ENCODE measurements around the gene RFX2. TPM values are rescaled to one million over a fixed set of nuclear protein-coding genes. Genes with fewer than 3 reads are reported as not detected.

The RFX2 gene
- total RNA-seq, 2 donors from 2014 or later = 12.7 to 16.1 TPM

DNA sequence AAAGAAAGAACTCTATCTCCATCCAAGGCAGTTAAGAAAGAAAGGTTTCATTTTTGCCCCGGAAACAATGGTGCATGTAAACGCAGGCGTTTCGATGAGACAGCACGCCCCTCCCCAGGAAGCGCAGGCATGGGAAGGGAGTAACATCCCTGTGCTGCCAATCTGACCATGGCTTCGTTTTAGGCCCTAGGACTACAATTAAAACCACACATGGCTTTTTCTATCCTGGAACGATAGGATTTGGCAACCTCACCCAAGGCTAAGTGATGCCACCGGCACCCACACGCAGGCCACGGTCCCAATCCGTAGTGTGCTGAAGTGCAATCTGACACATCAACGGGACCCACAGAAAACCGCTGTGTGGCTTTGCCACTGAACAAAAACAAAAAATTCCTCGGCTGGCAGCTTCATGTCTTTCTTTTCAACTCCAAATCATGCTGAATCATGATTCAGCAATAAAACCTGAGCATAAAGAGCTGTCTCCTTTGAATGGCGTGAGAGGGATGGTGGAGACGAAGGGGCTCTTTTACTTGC, 156.6 kb downstream of the RFX2 start:
- Histone ChIP-seq H3K27ac (peak overlapping the region; percentile 85 to 86), H3K36me3 (no peaks in the 10 kb centered on the region), H3K9me3 (no peaks in the 10 kb centered on the region), H3K27me3 (no peaks in the 10 kb centered on the region), H3K4me1 (peaks cover 0 to 100% of the 10 kb centered on the region in 2 donors), H3K4me3 (no peak overlapping the region)
- TF ChIP-seq, protein P1, sequence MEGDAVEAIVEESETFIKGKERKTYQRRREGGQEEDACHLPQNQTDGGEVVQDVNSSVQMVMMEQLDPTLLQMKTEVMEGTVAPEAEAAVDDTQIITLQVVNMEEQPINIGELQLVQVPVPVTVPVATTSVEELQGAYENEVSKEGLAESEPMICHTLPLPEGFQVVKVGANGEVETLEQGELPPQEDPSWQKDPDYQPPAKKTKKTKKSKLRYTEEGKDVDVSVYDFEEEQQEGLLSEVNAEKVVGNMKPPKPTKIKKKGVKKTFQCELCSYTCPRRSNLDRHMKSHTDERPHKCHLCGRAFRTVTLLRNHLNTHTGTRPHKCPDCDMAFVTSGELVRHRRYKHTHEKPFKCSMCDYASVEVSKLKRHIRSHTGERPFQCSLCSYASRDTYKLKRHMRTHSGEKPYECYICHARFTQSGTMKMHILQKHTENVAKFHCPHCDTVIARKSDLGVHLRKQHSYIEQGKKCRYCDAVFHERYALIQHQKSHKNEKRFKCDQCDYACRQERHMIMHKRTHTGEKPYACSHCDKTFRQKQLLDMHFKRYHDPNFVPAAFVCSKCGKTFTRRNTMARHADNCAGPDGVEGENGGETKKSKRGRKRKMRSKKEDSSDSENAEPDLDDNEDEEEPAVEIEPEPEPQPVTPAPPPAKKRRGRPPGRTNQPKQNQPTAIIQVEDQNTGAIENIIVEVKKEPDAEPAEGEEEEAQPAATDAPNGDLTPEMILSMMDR (IDR thresholded peaks at IDR 0.05) = no peak
- DNase-seq (ENCODE audit: low spot score) = no peak

DNA sequence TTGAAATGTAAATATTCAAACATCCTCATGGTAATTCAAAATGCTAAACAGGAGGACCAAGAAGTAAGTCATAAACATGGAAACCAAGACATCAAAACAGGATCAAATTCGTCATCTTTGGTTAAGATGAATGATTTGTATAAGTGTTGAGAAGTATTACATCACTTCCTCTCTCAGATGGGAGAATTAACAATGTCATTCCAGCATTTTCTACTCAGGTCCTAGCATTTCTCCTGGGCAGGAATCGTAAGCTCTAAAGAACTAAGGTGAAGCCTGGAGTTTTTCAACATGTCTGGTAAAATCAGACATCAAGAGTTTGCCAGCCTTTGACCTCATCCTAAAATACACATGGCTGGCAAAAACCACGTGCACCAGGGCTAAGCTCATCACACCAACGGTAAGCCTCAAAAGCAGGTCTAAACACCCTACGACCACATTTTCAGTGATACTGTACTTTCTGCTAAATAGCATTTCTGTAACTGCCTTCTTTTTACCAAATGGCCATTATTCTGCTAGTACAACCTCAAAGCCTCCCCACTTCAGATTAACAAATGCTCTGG, 157.2 kb downstream of the RFX2 start:
- Histone ChIP-seq H3K27ac (peak overlapping the region; percentile 85 to 86), H3K4me3 (no peak overlapping the region), H3K27me3 (no peaks in the 10 kb centered on the region), H3K9me3 (no peaks in the 10 kb centered on the region), H3K36me3 (no peaks in the 10 kb centered on the region), H3K4me1 (peaks cover 0 to 100% of the 10 kb centered on the region in 2 donors)
- TF ChIP-seq, protein P1 (IDR thresholded peaks at IDR 0.05) = no peak
- DNase-seq (ENCODE audit: low spot score) = no peak

DNA sequence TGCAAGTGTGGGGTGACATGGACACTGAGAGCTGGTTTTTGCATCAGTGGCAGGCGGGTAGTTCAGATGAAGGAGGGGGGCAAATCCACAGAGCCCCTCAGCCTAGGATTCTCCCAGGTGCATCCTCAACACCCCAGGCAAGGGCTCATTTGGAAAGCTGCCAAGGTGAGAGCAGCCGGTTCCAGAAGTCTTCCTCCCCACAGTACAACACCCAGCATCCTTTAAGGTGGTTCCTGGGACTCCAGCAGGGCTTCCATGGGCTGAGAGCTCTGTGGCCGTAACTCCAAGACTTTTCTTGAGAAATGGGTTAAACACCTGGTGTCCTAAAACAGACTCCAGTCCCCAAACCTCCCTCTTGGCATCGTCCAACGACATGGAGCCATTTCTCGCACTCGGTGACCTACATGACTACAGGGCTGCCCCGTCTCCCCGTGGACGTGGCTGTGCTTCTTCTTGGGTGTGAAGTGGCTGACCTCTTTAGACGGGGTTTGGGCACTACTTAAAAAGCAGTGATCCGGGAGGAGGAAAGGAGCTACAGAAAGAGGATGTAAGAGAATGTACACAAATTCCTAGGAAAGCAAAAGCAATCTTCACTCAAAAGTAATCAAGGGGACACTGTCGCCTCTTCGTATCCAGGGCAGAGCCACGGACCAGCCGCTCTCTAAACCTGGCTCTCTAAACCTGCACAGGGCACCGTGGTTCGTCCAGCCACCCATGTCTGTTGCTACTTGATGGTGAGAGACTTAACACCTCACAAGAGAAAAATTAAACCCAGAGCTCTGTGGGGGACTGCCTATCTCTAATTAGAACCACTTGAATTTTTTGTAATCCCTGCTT, 157.9 kb downstream of the RFX2 start:
- no peaks in the 10 kb centered on the region for H3K36me3 ChIP-seq
- H3K27ac ChIP-seq = peak overlapping the region; percentile 85 to 86
- TF ChIP-seq, protein P1 (IDR thresholded peaks at IDR 0.05) = no peak
- H3K27me3 ChIP-seq = no peaks in the 10 kb centered on the region
- no peaks in the 10 kb centered on the region for H3K9me3 ChIP-seq
- H3K4me1 ChIP-seq = peaks cover 0 to 100% of the 10 kb centered on the region in 2 donors
- no peak overlapping the region for H3K4me3 ChIP-seq
- DNase-seq (ENCODE audit: low spot score) = no peak

DNA sequence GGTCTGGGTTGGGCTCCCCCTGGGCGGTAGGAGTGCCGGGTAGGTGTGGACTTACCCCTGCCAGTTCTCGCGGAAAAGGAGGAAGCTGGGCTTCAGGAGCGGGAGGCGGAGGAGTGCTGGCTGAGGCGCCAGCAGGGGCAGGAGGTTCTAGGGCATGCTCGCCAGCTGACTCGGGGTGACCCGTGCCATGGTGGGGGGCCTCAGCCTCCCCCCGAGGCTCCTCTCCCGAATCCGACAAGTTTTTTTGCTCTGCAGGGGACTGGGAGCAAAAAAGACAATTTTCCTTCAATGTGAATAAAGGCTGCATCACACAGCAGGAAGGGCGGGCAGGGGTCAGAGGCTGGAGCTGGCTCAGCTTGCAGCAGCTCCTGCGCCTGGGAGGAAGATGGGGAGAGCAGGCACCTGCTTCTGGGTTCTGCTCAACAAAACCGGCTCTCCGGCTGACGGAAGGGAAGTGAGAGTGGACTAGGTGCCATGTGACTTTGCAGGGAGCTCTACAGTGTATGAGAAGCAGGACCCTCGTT, 158.9 kb downstream of the RFX2 start:
- H3K27ac ChIP-seq = peak overlapping the region; percentile 85 to 86
- DNase-seq (ENCODE audit: low spot score) = no peak
- H3K27me3 ChIP-seq = no peaks in the 10 kb centered on the region
- TF ChIP-seq, protein P1 (IDR thresholded peaks at IDR 0.05) = no peak
- peaks cover 0 to 100% of the 10 kb centered on the region in 2 donors for H3K4me1 ChIP-seq
- H3K9me3 ChIP-seq = no peaks in the 10 kb centered on the region
- no peak overlapping the region for H3K4me3 ChIP-seq
- no peaks in the 10 kb centered on the region for H3K36me3 ChIP-seq

DNA sequence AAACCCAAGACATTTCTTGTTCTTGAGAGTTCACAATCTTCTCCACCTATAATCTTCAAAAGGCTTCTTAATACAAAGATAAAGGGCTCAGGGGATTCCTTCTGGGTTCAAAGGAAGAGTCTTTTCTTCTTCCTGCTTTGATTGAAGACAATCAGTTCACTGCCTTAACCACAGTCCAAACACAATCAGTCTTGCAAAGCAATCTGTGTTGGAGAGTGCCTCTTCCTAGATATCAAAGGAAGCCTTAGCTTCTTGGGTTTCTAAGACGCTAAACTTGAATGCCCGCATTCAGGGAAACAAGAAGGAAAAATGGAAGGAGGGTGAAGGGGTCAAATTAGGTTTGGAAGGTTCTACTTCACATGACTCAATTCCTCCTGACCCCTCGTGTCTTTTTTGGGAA, 159.6 kb downstream of the RFX2 start:
- no peaks in the 10 kb centered on the region for H3K27me3 ChIP-seq
- no peaks in the 10 kb centered on the region for H3K9me3 ChIP-seq
- no peak overlapping the region for H3K4me3 ChIP-seq
- peaks cover 0 to 96% of the 10 kb centered on the region in 2 donors for H3K4me1 ChIP-seq
- TF ChIP-seq, protein P1 (IDR thresholded peaks at IDR 0.05) = no peak
- no peaks in the 10 kb centered on the region for H3K36me3 ChIP-seq
- DNase-seq (ENCODE audit: low spot score) = no peak
- H3K27ac ChIP-seq = peak overlapping the region; percentile 85 to 86
